Activated CD4-positive, alpha-beta T cell treated with anti-CD3 and anti-CD28 coated beads for 24 hours (primary cell): Measurements from ENCODE around the gene CD300E.
A peak's percentile ranks its signal among the peaks of the same experiment; 100 is the strongest.
"Not testable (repeated sequence)": the region's sequence is repeated elsewhere in the genome, so short reads cannot be mapped to it uniquely, and the experiment has no call there.

Experiments
- DNase-seq, 2 donors: peaks; one replicate each; pipeline ENCODE4 v3.0.0-alpha.2; 2020; ENCODE audit warnings: low read depth in 2 of 2

CD300E gene

DNA sequence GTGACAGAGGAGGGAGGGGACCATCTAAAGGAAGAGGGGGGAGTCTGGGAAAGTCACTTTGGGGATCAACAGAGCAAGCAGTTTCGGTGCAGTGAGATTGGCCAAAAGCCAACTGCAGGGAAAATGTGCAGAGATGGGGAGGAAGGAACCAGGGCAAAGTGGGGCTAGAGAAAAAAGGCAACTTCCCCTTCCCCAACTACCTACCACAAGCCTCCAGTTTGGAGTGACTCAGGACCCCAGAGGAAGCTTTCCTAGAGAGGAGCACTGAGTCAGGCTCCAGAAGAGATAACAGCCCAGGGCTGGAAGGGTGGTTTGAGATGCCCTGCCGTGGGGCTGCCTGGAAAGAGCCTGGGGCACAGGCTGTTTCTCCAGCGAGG is 24.5 kb downstream of the CD300E start:
- no peak for DNase-seq

GRCh38 chr17:74598346-74599022 is 25.1 kb downstream of the CD300E start:
- DNase-seq: no peak

DNA sequence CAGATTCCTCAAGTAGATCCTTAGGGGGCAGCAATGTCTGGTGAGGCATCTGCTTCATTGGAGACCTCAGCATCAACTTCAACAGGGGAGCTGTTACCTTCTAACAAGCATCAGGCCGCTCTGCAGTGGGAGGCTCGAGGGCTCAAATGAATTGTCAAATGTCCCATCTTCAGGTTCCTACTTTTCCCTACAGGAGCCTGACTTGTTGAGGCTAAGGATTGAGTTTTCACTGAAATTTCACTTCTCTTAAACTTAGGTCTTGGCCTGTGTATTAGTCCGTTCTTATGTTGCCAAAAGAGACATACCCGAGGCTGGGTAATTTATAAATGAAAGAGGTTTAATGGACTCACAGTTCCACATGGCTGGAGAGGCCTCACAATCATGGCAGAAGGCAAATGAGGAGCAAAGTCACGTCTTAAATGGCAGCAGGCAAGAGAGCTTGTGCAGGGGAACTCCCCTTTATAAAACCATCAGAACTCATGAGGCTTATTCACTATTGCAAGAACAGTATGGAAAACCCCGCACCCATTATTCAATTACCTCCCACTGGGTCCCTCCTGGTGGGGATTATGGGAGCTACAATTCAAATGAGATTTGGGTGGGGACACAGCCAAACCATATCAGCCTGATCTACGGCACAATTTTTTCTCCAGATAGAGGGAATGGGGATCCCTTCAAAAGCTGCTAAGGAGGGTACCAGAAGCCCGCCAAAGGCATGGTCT is 26.3 kb downstream of the CD300E start:
- DNase-seq: no peak

- no peak for DNase-seq
Observed at GRCh38 chr17:74595037-74595750, 28.3 kb downstream of the CD300E start.

- no peak for DNase-seq
Observed at GRCh38 chr17:74592087-74592990, 31.2 kb downstream of the CD300E start, which contains the start of gene CD300LD. CD300LD (minus strand) TSS chr17:74592283; CDS start chr17:74592202, 81 bp downstream.

DNA sequence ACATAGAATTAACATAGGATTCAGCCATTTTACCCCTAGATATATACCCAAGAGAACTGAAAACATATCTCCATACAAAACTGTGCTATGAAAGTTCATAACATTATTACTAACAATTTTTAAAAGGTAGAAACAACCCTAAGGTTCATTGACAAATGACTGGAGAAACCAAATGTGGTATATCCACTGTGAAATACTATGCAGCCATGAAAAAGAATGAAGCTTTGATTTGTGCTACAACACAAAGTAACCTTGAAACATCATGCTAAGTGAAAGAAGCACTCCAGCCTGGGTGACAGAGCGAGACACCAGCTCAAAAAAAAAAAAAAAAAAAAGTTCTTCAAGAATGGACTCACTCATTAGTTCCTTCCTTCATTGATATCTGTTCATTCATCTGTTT is 32.0 kb downstream of the CD300E start:
- no peak for DNase-seq

GRCh38 chr17:74585711-74586110 is 37.8 kb downstream of the CD300E start:
- no peak for DNase-seq

GRCh38 chr17:74584292-74585060 is 39.1 kb downstream of the CD300E start:
- no peak for DNase-seq

- no peak for DNase-seq
Observed at GRCh38 chr17:74582633-74583032, 40.9 kb downstream of the CD300E start.

DNA sequence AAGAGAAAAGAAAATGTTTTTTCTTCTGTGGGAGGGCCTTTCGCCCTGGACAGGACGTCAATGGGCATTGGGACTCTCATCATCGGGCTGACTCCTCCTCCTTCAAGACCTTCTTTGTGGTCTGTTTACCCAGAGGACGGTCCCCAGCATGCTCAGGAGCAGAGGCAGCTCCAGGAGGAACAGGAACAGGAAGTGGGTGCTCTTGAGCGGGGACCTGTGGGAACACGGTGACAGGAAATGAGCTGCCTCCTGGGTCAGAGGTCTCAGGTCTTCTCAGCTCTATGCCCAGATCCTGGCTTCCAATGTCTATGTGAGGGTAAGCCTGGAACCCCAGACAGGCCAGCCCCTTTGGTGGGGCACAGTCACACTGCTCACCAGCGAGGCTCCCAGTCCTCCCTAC is 43.6 kb downstream of the CD300E start:
- DNase-seq: no peak

- no peak for DNase-seq
Observed at GRCh38 chr17:74578979-74579378, 44.6 kb downstream of the CD300E start.

DNA sequence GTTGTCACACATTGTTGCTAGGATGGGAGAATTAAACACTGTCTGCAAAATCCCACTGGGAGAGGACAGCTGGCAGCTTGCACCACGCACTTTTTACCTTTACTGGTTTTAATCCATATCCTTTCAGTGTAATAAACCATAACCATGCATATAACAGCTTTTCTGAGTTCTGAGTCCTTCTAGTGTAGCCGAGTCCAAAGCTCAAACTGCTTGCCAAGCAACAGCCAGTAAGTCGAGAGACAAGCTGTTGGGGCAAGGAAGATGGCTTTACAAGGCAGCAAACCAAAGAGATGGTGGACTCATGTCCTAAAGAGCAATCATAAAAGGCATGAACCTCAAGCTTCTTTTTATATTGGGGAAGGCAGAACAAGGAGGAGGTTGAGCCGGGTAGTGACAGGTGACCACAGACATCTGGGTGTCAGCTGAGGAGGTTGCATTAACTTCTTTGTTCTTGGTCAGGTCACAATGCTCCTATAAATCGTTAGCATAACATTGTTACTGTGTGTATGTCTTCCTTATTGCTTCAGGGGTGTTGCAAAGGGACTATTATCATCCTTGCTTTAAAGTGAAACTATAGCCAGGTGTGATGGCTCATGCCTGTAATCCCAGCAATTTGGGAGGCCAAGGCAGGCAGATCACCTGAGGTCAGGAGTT is 48.9 kb downstream of the CD300E start:
- DNase-seq: no peak

GRCh38 chr17:74573635-74574034 is 49.9 kb downstream of the CD300E start:
- not testable (repeated sequence) for DNase-seq

- DNase-seq: no peak
Observed at GRCh38 chr17:74573169-74573568, 50.4 kb downstream of the CD300E start.

DNA sequence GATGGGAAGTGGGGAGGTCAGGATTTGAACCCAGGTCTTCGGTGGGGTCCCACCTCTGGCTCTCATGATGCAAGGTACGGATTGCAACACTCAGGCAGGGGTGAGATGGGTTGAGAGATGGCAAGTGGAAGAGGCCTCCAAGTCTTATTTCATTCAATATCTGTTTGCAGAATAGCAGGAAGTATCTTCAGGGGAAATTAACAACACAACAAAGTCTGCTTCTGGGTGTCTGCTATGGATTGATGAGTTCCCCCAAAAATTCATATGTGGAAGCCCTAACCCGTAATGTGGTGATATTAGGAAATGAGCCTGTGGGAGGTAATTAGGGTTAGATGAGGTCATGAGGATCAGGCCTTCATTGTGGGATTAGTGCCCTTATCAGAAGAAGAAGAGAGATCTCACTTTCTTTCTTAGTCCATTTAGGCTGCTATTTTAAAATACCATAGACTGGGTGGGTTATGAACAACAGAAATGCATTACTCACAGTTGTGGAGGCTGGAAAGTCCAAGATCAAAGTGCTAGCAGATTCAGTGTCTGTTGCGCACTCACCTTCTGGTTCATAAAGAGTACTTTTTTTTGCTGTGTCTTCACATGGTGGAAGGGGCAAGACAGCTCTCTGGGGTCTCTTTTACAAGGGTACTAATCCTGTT is 51.8 kb downstream of the CD300E start:
- DNase-seq: no peak

DNA sequence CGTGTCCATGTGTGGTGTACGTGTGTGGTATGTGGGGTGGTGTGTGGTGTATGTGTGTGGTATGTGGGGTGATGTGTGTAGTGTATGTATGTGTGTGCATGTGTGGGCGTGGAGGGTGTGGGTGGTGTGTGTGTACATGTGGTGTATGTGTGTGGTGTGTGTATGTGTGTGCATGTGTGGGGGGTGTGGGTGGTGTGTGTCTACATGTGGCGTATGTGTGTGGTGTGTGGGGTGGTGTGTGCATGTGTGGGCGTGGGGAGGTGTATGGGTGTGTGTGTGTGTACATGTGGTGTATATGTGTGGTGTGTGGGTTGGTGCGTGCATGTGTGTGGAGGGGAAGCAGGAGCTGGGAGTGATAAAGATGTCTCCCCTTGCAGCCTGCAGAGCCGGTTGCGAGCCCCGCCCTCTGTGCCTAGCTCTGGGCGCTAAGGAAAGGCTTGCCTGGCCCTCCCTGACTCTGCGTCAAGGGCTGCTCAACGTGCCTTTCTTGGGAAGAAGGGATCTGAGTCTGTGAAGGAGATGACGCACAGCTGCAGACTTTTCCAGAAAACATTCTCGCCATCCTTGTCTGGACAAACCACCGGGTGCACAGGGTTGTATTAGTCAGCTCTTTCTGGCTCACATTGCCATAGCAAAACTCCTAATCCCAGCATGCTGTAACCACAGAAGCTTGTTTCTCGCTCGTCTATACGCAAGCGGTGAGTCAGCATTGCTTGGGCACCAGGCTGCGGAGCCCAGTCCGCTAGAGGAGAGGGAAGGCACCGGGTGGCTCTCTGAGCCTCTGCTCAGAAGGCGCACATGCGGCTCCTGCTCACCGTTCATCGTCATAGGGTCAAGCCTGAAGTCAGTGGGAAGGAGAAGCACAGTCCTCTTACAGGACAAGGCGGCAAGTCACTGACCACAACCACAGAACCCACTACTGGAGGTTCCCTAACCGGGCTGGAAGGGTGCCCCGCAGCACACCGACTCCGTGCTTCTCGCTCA is 54.2 kb downstream of the CD300E start:
- peak in 1 of 2 donors; percentile 11 for DNase-seq

DNA sequence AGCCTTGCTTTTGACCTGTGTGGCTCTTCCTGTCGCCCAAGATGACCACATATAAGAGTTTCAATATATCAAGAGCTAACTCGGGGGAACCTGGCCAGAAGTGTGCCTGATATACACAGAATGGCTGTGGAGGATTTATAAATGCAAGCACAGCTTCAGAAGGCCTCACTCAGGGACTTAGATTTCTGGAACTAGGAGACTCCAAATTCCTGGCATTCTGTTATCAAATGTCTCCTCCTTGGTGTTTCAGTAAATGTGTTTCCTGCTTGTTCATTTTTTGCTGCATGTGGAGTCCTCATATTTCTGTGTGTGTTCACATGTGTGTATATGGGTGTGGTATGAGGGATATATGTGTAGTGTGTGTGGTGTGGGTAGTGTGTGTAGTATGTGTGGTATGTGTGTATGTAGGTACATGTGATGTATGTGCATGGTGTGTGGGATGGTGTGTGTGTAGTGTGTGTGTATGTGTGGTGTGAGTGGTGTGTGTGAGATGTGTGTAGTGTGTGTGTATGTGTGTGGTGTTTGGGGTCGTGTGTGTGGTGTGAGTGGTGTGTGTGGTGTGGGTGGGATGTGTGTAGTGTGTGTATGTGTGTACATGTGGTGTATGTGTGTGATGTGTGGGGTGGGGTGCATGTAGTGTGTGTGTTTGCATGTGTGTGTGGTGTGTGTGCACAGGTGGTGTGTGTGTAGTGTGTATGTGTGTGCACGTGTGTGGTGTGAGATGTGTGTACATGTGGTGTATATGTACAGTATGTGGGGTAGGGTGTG is 55.2 kb downstream of the CD300E start:
- no peak for DNase-seq

DNA sequence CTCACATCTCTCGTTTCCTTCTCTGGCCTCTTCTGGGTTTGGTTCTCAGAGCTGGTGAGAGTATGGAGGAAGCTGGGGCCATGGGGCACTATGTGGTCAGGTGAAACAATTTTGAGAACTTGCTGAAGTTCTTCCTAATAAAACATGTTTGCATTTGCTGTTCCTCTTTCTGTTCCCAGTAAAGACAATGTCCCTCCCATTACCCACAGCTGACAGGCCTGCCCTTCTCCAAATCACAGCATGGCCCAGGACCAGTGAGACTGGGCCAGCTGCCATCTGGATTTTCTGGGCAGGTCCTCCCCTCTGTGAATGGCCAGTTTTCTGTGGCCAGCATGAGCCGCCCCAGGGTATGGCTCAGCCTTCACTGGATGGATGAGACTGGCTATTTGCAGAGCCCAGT is 56.1 kb downstream of the CD300E start, which contains the start of gene CD300H:
CD300H (minus strand) TSS at position 113 of the 400 bp plus-strand sequence.
- no peak for DNase-seq
